LNCaP clone FGC (cell line): ENCODE results near the gene CENPU.

Source experiments
- DNase-seq: peaks from one replicate; pipeline ENCODE4 v3.0.0-alpha.2; 2011; ENCODE audit warnings: low read depth
- H3K4me3 ChIP-seq: 2 replicates; pipeline ENCODE4 v1.5.1; 2011; ENCODE audit warnings: mild to moderate bottlenecking, low read depth, low read length, control low read depth
- CTCF ChIP-seq: IDR thresholded peaks from 2 replicates; pipeline ENCODE4 v1.5.1; 2012; ENCODE audit warnings: mild to moderate bottlenecking; ENCODE audit not compliant: control insufficient read depth, insufficient read depth; ENCODE audit errors: extremely low read depth

The CENPU gene

DNA sequence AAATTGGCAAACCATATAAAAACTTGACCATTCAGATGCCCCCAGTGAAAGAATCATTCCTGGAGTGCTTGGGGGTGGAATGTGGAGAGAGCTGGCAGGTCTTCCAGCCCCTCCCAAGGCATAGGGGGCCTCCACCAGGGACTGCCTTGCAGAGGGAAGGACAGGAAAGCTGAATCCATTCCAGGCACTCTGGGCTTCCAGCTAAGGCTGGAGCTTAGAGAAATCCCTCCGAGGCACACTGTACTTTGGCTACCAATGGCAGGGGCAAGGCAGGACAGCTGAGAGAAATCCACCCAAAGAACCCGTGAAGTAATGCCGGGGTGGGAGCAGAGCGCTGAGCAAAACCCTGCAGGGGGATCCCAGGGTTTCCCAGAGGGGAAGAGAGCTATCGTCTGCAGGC lies 4.0 kb downstream of the CENPU start:
- DNase-seq, result no peak
- TF ChIP-seq CTCF, result no peak
- H3K4me3 ChIP-seq, result no peak overlapping the region

GRCh38 chr4:184728858-184729257 lies 5.0 kb downstream of the CENPU start:
- DNase-seq, result no peak
- no peak overlapping the region for H3K4me3 ChIP-seq
- no peak for TF ChIP-seq CTCF

DNA sequence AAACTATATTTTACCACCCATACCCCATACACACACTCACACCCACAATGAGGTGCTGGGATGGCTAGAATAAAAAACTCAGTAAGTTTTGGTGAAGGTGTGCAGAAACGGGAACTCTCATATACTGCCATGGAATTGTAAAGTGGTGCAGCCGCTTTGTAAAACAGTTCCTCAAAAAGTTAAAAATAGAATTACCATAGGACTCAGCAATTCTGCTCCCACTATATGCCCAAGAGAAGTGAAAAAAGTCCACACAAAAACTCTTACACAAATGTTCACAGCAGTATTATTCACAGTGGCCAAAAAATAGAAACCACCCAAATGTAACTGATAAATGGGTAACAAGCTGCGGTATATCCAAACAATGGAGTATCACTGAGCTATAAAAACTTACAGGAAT lies 6.5 kb downstream of the CENPU start:
- no peak for DNase-seq
- H3K4me3 ChIP-seq, result no peak overlapping the region
- TF ChIP-seq CTCF, result no peak

- no peak for DNase-seq
- TF ChIP-seq CTCF, result peak; percentile 32
These were observed 11.1 kb downstream of the CENPU start for GRCh38 chr4:184722798-184723197.

GRCh38 chr4:184721254-184721653 lies 12.6 kb downstream of the CENPU start:
- no peak for TF ChIP-seq CTCF
- H3K4me3 ChIP-seq, result no peak overlapping the region
- no peak for DNase-seq

More at GRCh38 chr4:184722798-184723197, 11.1 kb downstream of the CENPU start:
- H3K4me3 ChIP-seq, result no peak overlapping the region

DNA sequence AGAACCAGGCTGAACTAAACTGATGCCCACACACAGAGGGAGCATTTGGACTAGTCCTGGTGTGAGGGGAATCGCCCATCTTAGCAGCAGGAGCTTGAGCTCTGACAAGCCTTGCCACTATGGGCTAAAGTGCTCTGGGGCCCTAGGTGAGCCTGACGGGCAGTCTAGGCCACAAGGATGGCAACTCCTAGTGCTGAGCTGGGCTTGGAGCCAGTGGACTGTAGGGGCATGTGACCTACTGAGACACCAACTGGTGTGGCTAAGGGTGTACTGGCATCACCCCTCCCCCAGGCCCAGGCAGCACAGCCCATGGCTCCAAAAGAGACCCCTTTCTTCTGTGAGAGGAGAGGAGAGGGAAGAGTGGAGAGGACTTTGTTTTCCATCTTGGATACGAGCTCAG lies 14.5 kb downstream of the CENPU start:
- no peak for DNase-seq
- TF ChIP-seq CTCF, result no peak
- H3K4me3 ChIP-seq, result no peak overlapping the region

- H3K4me3 ChIP-seq, result no peak overlapping the region
- DNase-seq, result no peak
- no peak for TF ChIP-seq CTCF
These were observed 18.4 kb downstream of the CENPU start for GRCh38 chr4:184715526-184715925.
